ENCODE measurements around the gene LYSMD1. TPM values are rescaled to one million over a fixed set of nuclear protein-coding genes. Genes with fewer than 3 reads are reported as not detected.

Gene LYSMD1
- total RNA-seq, 1 donor from 2014 or later: 10.0 TPM

DNA sequence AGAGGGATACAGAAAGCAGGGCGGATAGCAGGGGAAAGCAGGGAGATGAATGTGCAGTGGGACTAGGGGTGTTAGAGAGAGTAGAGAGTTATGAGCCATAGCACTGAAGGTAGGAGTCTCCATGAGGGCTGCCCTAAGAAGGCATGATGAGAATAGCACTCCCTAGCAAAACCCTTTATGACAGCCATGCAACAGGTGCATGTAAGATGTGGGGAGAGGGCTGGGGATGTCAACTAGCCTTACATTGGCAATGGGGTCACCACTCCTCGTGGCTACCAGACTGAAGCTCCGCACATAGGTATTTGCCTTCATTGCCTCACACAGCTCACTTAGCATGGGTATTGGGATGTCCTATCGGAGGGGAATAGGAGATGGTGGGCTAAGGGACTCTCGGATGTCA is 5.5 kb upstream of the LYSMD1 start:
- H3K27ac Mint-ChIP-seq (ENCODE audit: unreplicated experiment): no peak overlapping the region
- no peak for DNase-seq (ENCODE audit: low spot score)
- peaks cover 13% of the 10 kb centered on the region for H3K36me3 Mint-ChIP-seq (ENCODE audit: low read depth)
- H3K27me3 Mint-ChIP-seq (ENCODE audit: low read depth): no peaks in the 10 kb centered on the region
- peaks cover 12% of the 10 kb centered on the region for H3K4me1 Mint-ChIP-seq (ENCODE audit: low read depth)
- TF ChIP-seq, protein P1, sequence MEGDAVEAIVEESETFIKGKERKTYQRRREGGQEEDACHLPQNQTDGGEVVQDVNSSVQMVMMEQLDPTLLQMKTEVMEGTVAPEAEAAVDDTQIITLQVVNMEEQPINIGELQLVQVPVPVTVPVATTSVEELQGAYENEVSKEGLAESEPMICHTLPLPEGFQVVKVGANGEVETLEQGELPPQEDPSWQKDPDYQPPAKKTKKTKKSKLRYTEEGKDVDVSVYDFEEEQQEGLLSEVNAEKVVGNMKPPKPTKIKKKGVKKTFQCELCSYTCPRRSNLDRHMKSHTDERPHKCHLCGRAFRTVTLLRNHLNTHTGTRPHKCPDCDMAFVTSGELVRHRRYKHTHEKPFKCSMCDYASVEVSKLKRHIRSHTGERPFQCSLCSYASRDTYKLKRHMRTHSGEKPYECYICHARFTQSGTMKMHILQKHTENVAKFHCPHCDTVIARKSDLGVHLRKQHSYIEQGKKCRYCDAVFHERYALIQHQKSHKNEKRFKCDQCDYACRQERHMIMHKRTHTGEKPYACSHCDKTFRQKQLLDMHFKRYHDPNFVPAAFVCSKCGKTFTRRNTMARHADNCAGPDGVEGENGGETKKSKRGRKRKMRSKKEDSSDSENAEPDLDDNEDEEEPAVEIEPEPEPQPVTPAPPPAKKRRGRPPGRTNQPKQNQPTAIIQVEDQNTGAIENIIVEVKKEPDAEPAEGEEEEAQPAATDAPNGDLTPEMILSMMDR (IDR thresholded peaks at IDR 0.05): no peak
- H3K4me3 Mint-ChIP-seq (ENCODE audit: unreplicated experiment): no peak overlapping the region
- no peaks in the 10 kb centered on the region for H3K9me3 Mint-ChIP-seq (ENCODE audit: low read depth)

DNA sequence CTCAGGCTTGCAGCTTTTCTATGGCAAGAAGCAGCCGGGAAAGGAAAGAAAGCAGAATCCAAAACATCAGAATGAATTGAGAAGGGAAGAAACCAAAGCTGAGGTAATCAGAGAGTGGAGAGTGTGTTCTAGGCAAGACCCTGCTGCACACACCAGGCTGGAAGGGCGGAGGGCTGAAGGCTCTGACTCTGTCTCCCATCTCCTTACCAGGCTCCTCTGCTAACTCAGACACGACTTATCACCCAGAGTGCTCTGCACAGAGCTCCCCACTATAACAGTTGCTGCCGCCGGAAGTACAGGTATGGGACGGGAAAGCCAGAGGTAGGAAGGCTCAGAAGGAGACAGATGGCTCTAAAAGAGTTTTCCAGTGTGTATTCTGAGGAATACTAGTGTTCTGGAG is 1.4 kb upstream of the LYSMD1 start:
- no peaks in the 10 kb centered on the region for H3K9me3 Mint-ChIP-seq (ENCODE audit: low read depth)
- TF ChIP-seq, protein P1 (IDR thresholded peaks at IDR 0.05): no peak
- H3K4me1 Mint-ChIP-seq (ENCODE audit: low read depth): peaks cover 34% of the 10 kb centered on the region
- H3K27ac Mint-ChIP-seq (ENCODE audit: unreplicated experiment): peak overlapping the region; percentile 99
- DNase-seq (ENCODE audit: low spot score): no peak
- no peaks in the 10 kb centered on the region for H3K27me3 Mint-ChIP-seq (ENCODE audit: low read depth)
- H3K36me3 Mint-ChIP-seq (ENCODE audit: low read depth): peaks cover 10% of the 10 kb centered on the region
- peak overlapping the region; percentile 97 for H3K4me3 Mint-ChIP-seq (ENCODE audit: unreplicated experiment)

DNA sequence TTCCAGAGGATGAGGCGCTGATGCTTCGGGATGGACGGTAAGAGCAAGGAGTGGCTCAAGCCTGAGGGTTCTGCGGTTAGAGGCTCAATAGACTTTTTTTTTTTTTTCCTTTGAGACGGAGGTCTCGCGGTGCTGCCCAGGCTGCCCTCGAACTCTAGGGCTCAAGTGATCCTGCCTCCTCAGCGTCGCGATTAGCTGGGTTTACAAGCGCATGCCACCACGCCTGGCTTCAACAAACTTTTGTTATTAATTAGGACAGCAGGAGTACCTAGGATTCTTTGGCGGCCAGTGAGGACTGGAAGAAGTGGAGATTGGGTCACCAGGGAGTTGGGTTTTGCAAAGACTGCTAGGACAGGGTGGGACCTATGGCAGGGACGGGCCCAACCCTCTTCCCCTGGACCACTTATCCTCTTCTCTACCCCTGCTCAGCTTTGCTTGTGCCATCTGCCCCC is 829 bp upstream of the LYSMD1 start:
- H3K27ac Mint-ChIP-seq (ENCODE audit: unreplicated experiment): peak overlapping the region; percentile 99
- DNase-seq (ENCODE audit: low spot score): no peak
- TF ChIP-seq, protein P1 (IDR thresholded peaks at IDR 0.05): no peak
- H3K4me1 Mint-ChIP-seq (ENCODE audit: low read depth): peaks cover 34% of the 10 kb centered on the region
- peak overlapping the region; percentile 97 for H3K4me3 Mint-ChIP-seq (ENCODE audit: unreplicated experiment)
- no peaks in the 10 kb centered on the region for H3K9me3 Mint-ChIP-seq (ENCODE audit: low read depth)
- H3K27me3 Mint-ChIP-seq (ENCODE audit: low read depth): no peaks in the 10 kb centered on the region
- H3K36me3 Mint-ChIP-seq (ENCODE audit: low read depth): peaks cover 13% of the 10 kb centered on the region

DNA sequence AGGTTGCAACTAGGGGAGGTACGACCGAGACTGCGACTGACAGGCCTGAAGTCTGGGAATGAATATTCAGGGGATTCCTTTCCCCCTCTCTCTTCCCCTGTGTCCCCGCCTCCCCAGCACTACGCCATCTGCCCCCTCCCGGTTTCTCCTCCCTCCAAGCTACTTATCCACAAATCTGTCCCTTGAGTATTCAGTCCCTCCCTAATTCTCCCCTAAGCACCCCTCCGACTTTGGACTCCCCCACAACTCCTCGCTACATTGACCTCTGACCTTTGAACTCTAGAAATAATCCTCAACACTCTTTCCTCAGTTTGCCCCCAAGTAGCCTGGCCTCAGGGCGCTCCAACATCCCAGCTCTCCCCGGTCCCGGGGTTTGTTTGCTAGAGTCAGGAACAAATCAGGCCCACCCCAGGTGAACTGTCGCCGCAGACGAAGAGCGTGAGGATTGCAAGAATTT is 393 bp downstream of the LYSMD1 start:
- Mint-ChIP-seq H3K27ac (ENCODE audit: unreplicated experiment) (peak overlapping the region; percentile 99), H3K36me3 (ENCODE audit: low read depth) (peaks cover 18% of the 10 kb centered on the region), H3K27me3 (ENCODE audit: low read depth) (no peaks in the 10 kb centered on the region), H3K9me3 (ENCODE audit: low read depth) (no peaks in the 10 kb centered on the region), H3K4me3 (ENCODE audit: unreplicated experiment) (peak overlapping the region; percentile 97), H3K4me1 (ENCODE audit: low read depth) (peaks cover 34% of the 10 kb centered on the region)
- DNase-seq (ENCODE audit: low spot score): no peak
- TF ChIP-seq, protein P1 (IDR thresholded peaks at IDR 0.05): peak; percentile 18

DNA sequence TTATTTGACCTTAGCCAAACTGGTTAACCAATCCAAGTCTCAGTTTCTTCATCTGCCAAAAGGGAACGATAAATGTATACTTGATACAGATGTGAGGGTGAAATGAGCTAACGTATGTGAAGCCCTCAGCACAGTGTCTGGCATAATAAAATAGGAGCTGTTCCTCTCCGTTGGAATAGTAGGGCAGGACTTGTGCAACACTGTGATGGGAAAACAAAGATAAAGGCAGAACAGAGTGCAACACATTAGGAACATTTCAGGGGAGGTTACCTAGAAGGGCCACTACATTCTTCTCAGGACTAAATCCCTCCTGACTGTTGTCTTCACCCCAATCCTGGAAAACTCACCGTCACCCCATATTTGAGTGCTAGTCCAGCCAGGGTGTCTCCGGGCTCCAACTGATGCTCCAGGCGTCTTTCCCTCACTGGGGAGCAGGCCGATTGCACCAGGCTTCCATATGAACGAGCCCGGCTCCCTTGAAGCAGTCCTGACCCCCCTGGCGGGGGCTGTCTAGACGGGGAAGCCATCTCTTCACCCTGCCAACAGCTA is 896 bp downstream of the LYSMD1 start:
- peaks cover 34% of the 10 kb centered on the region for H3K4me1 Mint-ChIP-seq (ENCODE audit: low read depth)
- peaks cover 19% of the 10 kb centered on the region for H3K36me3 Mint-ChIP-seq (ENCODE audit: low read depth)
- H3K27ac Mint-ChIP-seq (ENCODE audit: unreplicated experiment): peak overlapping the region; percentile 99
- no peaks in the 10 kb centered on the region for H3K27me3 Mint-ChIP-seq (ENCODE audit: low read depth)
- TF ChIP-seq, protein P1 (IDR thresholded peaks at IDR 0.05): no peak
- peak overlapping the region; percentile 97 for H3K4me3 Mint-ChIP-seq (ENCODE audit: unreplicated experiment)
- no peak for DNase-seq (ENCODE audit: low spot score)
- no peaks in the 10 kb centered on the region for H3K9me3 Mint-ChIP-seq (ENCODE audit: low read depth)

Measured in chondrocyte (in vitro differentiated cells).